Stimulated activated CD8-positive, alpha-beta memory T cell treated with anti-CD3 and anti-CD28 coated beads, Interleukin-15, amount 100 ng/mL, for 48 hours (primary cell): ENCODE results near the gene TRPV5.

Experiments
- DNase-seq, 2 donors: peaks; one replicate each; pipeline ENCODE4 v3.0.0-alpha.2; 2020; ENCODE audit warnings: low read depth in 2 of 2

TRPV5 gene

DNA sequence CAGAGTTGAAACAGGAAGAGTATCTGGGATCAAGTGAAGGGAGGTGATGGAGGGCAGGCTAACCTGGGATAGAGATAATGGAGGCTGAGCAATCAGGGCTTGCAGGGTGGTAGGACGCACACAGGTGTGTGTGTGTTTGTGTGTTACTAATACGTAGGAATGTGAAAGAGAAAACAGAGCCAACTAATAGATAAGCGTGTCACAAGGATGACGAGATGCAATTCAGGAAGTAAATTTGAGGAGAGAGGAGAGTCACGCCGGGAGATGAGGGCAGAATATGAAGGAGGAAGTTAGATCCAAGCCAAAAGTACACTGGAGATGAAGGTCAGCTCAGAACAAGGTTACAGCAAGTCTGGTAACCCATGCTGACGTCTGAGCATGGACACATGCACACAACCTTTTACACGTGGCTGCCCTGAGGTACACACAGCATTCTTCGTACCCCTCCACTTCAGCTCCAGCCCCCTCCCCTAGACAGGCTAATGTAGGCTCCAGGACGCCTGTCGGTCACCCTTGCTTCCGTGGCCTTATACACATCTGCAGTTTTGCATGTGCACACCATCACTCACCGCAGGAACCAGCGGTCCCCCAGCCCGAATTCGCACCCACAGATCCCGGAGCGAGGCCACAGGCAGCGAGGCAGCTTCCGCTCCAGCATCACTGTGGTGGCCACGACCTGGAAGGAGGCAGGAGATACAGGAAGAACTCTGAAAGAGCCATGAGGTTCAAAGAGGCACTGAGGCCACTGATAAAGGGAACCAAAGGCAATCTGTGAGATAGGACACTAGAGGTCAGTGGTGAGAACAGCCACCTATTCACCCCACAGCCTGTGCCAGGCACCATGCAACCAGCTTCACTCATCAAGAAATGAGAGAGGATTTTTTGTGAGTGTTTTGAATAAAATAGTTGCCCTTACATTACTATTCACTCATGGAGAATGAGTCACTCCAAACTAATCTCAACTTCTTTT lies 24.3 kb downstream of the TRPV5 start:
- DNase-seq: no peak

DNA sequence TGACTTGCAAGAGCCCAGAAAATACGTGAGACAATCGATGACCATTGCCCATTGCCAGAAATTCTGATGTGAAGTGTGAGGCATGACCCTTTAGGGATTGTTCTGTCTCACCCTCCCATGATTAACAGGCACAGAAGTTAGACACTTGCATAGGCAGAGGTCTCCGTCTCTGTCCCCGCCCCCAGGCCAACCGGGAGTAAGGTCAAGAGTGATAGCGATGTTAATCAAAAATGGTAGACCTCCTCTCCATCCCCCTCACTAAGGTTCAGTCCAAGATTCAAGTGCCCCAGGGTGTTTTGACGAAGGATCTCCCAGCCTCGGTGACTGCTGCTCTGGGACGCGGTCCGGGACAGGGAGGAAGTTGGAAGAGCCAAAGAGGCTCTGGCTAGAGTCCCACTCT lies 25.3 kb downstream of the TRPV5 start:
- DNase-seq: no peak

DNA sequence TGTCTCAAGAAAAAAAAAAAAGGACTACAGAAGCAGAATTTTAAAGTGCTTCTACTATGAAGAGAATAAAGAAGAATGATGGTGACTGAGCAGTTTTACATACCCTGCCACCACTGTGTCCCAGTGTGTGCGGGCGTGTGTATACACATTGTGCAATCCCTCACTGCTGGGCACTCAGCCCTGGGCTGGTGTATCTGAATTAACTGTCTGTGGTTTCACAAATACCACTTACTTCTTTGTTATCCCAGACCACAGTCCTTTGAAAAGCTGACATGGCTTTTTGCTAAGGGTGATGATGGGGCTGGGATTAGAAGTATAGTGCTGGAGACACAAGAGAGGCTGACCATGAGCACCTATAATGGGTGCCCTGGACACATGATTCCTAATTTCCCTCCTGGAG lies 26.9 kb downstream of the TRPV5 start:
- DNase-seq: no peak

DNA sequence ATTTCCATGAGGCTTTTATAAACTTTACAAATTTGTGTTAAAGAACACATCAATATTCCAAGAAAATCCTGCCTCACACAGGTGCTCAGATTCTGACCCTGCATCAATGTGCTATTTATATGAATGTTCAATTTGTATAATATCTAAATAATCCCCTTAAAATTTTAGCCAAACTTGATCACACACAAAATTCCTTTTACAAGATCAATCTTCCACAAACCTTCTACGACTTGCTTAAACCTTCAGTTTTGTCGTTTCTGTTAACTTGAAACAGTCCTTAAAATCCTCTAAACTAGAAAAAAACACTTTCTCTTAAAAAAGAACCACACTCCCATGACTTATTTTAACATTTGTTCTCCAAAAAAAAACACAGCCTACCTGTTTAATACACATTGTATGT lies 27.8 kb downstream of the TRPV5 start:
- no peak for DNase-seq

DNA sequence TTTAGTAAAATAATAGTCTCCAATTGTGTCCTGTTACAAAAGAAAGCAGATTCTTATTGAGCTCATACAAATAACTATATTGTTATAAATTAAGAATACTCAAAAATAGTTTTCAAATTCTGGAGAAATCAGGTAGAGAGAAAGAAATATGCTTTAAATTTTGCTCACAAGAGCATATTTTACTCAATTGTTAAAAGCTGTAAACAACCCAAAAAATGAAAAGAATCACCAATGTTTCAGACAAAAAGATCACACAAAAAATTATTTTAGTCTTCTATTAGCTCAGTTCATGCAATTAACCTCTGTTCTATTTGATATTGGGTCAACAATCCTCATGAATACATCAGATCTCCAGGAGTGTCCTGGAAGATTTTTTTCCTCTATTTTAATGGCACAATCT lies 29.4 kb downstream of the TRPV5 start:
- no peak for DNase-seq

DNA sequence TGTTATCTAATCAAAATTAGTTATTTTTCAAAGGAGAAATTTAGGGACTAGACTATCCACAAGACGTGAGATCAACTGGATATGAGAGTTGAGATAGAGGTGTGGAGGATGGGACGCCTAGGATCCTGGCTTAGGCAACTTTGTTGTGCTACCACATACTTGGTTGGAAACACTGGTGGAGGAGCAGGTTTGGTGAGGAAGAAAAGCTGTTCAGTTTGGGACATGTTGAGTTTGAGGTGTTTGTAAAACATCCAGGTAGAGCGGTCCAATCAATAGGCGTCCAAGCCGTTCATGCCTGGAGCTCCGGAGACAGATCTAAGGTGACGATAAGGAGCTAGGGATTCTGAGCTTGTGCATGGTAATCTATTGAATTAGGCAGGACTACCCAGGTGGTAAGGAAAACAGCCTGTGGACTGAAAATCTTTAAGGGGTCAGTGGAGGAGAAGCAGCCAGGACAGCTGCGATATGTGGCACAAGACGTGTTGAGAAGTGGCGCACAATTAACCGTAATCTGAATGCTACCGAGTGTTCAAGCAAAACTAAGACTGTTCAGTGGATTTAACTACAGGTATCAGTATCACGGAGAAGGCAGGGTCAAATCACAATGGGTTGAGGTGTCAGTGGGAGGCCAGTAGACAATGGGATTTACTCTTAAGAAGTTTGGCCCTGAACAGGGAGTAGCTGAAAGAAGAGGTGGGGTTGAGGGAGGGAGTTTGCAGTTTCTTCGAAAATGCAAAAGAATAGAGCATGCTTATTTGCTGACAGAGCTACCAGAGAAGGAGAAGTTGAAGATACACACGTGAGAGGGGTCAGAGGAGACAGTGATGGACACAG lies 31.9 kb downstream of the TRPV5 start:
- DNase-seq: no peak

DNA sequence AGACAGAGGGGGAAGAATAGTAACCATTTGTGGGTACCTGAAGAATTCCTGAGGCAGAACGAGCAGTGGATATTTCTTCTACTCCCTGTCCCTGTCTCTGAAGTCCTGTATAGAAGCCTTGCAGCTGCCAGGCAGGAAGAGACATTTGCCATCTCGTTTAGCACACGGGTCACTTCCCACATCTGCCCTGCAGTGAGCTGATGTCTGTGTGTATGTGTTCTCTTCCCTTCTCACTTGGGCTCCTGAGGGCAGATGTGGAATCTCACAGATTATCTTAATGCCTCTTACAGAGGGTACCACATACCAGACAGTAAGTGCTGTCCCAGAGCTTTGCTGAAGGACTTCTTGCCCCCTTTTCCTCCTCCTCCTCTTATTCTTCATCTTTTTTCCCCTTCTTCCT lies 33.9 kb downstream of the TRPV5 start:
- DNase-seq: no peak

DNA sequence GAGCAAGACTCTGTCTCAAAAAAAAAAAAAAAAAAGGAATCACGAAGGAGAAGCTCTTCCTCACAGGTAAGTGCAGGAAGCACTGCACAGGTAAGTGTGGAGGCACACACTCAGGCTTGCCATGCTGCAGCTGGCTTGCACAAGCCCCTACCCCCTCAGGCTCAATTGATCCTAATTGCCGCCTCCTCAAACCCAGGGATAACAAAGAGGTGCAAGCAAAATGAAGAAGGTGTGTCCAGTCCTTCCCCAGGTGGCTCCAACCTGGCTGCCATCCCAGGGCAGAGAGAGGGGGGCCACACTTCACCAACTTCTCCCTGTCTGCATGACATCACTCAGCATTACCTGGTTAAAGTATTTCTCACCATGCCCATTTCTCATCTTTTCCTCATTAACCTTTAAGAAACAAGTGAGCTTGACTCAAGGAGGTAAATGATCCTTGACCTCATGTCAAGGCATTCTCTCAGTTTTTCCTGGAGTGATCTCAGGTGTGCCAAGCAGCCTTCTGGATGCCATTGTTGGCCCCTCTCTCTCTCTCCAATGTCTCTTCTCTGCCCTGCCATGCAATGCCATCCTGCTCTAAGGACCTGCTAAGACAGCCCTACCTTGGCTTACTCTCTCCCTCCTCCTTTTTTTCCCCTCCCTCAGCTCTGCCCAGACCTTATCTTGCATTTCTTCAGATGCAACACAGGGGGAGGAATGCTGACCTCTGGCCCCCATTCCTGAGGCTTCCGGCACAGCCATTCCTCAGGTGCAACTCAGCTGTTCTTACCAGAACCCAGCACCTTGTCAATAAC lies 35.0 kb downstream of the TRPV5 start:
- no peak for DNase-seq

DNA sequence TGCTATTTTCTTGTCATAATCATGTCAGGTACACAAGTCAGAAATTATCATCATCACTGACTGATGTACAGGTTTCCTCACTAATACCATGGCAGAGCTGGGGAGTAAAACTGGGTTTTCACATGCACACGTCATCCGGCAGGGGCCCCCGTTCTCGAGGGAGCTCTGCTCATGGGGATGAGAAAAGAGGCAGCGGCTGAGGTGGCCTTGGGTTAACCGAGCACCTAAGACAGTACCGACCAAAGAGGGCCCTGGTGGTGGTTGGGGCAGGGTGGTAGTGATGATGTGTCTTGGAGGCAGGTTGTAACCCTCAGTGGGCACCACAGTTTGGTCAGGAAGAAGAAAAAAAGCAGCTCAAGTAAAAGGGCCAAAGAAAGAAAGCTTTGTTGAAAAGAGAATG lies 35.9 kb downstream of the TRPV5 start:
- DNase-seq: no peak

DNA sequence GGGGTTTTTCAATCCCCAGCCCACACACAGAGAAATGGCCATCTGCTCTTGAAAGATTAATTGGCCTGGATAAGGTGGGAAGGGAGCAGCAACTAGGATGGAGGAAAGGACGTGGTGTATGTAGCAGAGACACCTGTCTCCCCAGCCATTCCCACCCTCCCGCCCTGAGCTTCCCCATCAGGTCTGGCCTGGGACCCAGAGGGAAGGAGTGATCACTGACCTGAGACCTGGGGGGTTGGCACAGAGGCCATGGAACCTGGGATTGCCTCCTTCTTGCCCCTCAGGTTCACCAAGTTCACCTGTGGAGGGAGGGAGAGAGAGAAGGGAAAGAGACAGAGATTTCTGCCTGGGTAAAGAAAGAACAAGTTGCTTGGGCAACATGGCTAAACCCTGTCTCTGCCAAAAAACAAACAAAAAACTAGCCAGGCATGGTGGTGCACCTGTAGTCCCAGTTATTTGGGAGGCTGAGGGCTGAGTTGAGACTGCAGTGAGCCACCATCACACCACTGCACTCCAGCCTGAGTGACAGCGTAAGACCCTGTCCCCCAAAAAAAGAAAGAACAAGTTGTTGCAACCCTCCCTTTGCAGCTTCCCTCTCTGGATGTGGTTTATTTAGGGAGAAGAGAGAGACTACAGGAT lies 36.7 kb downstream of the TRPV5 start:
- DNase-seq: no peak

DNA sequence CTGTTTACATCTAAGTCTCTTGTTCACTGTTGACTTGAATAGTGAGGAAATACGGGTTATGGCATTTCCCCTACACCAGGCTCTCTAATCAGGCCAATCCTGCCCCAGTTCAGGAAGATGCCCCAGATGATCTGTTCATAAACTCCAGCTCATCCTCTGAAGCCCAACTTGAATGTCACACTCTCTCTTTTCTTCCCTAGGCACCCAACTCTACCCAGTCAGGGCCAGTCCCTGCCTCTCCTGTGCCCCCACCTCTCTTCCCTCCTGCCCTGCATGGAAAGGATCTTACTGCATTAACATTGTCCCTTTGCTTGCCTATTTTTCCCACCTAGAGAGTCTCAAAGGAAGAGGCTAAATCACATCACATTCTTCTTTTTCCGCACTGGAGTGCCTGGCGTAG lies 37.4 kb downstream of the TRPV5 start:
- no peak for DNase-seq

DNA sequence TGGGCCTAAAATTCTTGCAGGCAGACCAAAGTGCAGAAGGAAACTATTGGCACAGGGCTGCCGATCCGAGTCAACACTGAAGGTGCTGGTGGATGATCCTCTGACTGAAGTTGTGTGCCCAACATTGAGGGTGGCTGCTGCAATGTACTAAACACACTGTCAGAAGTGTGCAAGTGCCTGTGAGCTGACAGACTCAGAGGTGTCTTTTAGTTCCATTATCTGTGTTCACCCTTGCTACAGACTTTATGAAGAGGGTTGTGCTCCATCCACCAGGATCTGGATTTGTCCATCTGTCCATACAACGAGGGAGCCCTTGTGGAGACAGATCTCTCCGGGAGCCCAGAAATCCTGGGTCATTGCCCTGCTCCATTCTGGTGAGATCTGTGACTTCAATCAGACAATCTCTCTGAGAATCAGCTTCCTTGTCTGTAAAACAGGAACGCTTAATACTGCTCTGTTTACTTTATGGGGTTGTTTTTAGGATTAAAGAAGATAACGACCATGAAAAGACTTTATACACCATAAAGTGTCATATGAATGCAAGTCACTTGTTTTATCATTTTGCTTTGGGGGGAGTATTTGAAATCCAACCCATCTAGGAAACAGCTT lies 38.5 kb downstream of the TRPV5 start:
- no peak for DNase-seq

DNA sequence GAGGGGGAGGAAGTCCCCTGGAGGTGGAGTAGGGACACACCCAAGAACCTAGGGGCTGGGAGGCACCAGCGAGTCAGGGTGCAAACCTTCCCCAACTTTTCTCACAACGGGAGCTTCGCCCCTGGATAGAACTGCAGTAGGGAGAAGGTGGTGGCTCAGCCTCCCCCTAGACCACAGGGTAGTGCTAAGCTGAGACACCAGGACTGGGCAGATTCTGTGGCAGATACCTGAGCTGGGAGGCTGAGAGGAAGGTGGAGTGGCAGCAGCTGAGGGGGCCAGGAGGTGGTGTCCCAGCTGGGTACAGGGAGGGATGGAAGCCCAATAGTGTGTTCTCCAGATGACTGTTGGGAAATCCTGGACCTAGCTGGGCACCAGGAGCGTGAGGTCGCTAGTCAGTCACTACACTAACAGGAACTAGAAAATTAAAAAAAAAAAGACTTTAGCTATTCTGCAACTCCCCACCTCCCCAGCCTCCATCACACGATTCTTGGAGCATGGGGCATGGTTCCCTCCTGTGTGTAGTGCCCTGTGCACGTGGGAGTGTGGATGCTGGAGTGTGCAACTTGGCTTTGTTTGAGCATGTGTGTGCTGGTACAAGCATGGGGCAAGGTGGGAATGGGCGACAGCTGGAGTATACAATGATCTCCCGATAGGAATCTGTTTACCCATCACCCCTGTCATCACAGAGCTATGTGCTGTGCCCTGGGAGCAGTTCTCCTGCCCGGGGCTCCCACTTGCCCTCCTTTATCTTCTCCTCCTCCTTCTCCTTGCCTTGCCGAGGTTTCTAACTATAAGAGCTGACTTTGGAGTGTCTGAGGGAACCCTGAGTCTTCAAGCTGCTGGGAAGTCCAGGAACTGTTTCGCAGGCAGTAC lies 39.2 kb downstream of the TRPV5 start:
- DNase-seq: no peak

DNA sequence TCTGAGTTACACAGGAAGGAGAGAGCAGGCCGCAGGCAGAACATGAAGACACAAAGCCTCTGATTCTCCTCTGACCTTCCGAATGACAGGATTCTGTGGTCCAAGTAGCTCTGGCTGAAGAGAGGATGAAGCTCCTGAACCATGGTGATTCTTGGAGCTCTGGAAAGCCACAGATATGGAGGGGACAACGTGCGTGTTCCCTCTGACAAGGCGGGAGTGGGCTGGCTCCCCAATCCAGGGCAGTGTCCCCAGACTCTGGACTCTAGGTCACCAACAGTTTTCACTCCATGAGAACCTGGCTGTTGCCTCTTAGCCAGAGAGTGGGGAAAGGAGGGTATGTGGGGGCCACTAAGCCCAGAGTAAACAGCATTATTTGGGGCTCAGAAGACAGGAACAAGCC lies 40.6 kb downstream of the TRPV5 start:
- no peak for DNase-seq

DNA sequence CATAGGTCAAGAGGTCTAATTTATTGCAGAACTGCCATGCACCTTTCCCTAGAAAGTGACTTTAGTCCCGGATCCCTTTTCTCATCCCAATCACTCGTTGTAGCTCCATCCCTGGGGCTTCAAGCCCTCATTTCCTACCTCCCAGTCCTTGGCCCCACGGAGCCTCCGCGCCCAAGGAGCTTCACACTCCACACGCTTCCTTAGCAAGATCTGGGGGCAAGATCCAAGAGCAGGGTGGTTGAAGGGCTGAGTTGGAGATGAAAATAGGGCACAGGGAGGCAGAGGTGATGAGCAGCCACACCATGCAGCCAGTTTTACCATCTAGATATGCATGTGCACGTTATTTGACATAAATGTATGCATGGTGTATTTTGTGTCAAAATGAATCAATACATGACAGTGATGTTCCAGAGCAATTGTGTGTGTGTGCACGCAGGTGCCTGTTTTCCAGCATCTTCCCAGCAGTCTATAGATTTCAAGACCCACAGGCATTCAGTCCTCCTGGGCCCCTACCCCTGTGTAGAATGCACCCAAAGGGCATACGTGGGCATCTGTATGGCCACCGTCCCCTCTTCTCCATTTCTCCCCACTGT lies 42.0 kb downstream of the TRPV5 start:
- DNase-seq: no peak

DNA sequence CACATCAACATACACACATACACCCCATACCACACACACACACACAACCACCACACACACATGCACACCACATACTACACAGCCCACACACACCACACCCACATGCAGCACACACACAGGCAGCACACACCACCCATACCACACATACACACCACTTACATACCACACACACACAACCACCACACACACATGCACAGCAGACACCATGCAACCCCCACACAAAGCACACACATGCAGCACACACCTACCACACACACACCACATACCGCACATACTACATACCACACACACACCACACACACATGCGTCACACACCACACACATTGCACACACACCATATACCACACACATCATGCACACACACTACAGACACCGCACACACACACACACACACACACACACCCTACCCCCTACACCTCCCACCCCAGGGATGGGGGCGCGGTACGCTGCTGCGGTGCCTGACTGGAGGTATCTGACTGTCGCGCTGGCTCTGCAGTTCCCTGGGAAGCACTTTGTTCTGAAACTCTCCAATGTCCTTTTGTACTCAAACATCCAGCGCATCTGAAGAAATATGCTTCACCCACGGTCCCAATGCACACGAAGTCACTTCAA lies 42.6 kb downstream of the TRPV5 start:
- no peak for DNase-seq

DNA sequence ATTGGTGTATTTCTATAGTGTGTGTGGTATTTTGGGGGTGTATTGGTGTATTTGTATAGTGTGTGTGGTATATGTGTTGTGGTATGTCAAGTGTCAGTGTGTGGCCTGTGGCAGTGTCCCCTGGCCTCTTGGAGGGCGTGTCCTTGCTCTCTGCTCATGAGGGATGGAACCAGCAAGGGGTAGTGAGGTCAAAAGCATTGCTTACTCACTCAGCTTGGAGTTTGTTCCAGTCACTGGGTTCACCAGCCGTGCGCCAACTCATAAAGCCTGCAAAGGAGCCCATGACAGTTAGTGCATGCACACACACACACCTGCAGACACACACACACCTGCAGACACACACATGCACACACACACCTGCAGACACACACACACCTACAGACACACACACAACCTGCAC lies 43.7 kb downstream of the TRPV5 start:
- DNase-seq: no peak

DNA sequence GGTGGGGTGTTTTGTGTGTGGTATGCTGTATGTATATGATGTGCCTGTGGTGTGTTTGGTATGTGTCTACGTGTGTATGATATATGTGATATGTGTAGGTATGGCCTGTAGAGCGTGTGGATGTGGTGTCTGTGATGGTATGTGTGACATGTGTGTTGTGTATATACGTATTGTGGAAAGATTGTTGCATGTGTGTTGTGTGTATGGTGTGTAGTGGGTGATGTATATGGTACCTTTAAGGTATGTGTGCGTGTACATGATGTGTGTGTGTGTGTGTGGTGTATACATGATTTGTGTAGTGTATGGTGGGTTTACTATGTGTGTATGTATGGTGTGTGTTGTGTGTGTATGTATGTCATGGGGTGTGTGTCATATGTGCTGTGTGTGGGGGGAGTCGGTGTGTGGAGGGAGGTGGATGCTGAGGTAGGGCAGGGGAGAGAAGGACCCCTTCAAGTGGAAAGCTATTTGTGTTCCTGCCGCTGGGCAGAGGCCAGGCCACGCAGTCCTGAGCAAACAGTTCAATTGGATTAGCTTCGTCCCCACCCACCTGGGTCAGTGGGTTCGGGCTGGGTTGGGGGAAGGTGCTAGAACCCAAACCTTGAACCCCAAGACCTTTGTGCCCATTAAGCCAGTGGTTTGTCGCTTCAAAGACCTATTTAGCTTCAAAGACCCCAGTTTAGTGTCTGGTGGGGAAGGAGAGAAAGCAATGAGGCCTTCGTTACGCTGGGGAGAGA lies 46.1 kb downstream of the TRPV5 start:
- no peak for DNase-seq

DNA sequence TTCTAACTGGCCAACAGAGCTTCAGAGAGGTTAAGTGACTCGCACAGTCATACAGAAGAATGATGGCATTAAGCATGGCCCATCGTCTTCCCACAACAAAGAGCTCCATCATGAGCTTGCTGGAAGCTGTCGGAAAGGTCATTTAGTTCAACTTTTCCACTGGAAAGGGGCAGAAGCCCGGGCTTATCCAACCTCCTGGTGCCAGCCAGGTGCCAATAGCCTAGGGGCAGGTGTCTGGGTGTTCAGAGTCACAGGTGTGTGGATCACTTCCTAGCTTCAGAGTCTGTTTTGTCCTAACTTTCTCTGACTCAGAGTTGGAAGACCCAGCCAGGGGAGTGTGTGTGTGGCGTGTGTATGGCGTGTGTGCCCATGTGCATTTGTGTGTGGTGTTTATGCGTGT lies 46.7 kb downstream of the TRPV5 start:
- DNase-seq: no peak
